NCI-H1436 (cell line): Measurements from ENCODE around the gene ALG9.

Source experiments
- DNase-seq: peaks from one replicate; lab custom pipeline; 2025; lab: John Stamatoyannopoulos, UW

The ALG9 gene

GRCh38 chr11:111836162-111836561, 35.2 kb downstream of the ALG9 start:
- DNase-seq: no peak

GRCh38 chr11:111835665-111836064, 35.7 kb downstream of the ALG9 start:
- no peak for DNase-seq

- no peak for DNase-seq
Observed at GRCh38 chr11:111834432-111835163, 36.8 kb downstream of the ALG9 start.

- no peak for DNase-seq
Observed at GRCh38 chr11:111833524-111833923, 37.9 kb downstream of the ALG9 start.

- no peak for DNase-seq
Observed at GRCh38 chr11:111829185-111829968, 42.0 kb downstream of the ALG9 start.

- DNase-seq: no peak
Observed at GRCh38 chr11:111826322-111826950, 44.9 kb downstream of the ALG9 start.

GRCh38 chr11:111823629-111824028, 47.8 kb downstream of the ALG9 start:
- DNase-seq: no peak

- no peak for DNase-seq
Observed at GRCh38 chr11:111823131-111823530, 48.2 kb downstream of the ALG9 start.

- no peak for DNase-seq
Observed at GRCh38 chr11:111819829-111820237, 51.5 kb downstream of the ALG9 start.

- no peak for DNase-seq
Observed at GRCh38 chr11:111819161-111819828, 52.1 kb downstream of the ALG9 start.

- DNase-seq: no peak
Observed at GRCh38 chr11:111815489-111815888, 55.9 kb downstream of the ALG9 start.

GRCh38 chr11:111814557-111815320, 56.6 kb downstream of the ALG9 start:
- DNase-seq: no peak

- DNase-seq: no peak
Observed at GRCh38 chr11:111814106-111814505, 57.3 kb downstream of the ALG9 start.

GRCh38 chr11:111812211-111812610, 59.2 kb downstream of the ALG9 start:
- DNase-seq: no peak

GRCh38 chr11:111811445-111811844, 59.9 kb downstream of the ALG9 start:
- no peak for DNase-seq

GRCh38 chr11:111808834-111809233, 62.5 kb downstream of the ALG9 start:
- no peak for DNase-seq

GRCh38 chr11:111808063-111808588, 63.3 kb downstream of the ALG9 start:
- DNase-seq: no peak

GRCh38 chr11:111807076-111807475, 64.3 kb downstream of the ALG9 start:
- no peak for DNase-seq

- no peak for DNase-seq
Observed at GRCh38 chr11:111801135-111801534, 70.2 kb downstream of the ALG9 start.

GRCh38 chr11:111798279-111798678, 73.1 kb downstream of the ALG9 start:
- peak; percentile 13 for DNase-seq

- DNase-seq: peak; percentile 11
Observed at GRCh38 chr11:111797145-111797581, 74.2 kb downstream of the ALG9 start.
